GM18511 (cell line): ENCODE data around the gene TMEM158.

Experiments used
- ATAC-seq: cut with Tn5 transposase; IDR thresholded peaks from one replicate; pipeline ENCODE4 v1.9.1; 2021; ENCODE audit warnings: mild to moderate bottlenecking, moderate library complexity; ENCODE audit not compliant: unreplicated experiment

Gene TMEM158

GRCh38 chr3:45234250-45234649, 8.2 kb upstream of the TMEM158 start:
- ATAC-seq: no peak

GRCh38 chr3:45232521-45232920, 6.4 kb upstream of the TMEM158 start:
- no peak for ATAC-seq

GRCh38 chr3:45227946-45228345, 1.9 kb upstream of the TMEM158 start:
- ATAC-seq: no peak

- ATAC-seq: no peak
Observed at GRCh38 chr3:45227071-45227820, 1.2 kb upstream of the TMEM158 start.

- peak; percentile 42 for ATAC-seq
Observed at GRCh38 chr3:45225465-45226205, 452 bp downstream of the TMEM158 start.

GRCh38 chr3:45224824-45225464, 1.1 kb downstream of the TMEM158 start:
- ATAC-seq: peak; percentile 45

- ATAC-seq: no peak
Observed at GRCh38 chr3:45223889-45224727, 2.0 kb downstream of the TMEM158 start.

- no peak for ATAC-seq
Observed at GRCh38 chr3:45219694-45220093, 6.4 kb downstream of the TMEM158 start.

GRCh38 chr3:45218578-45219390, 7.3 kb downstream of the TMEM158 start:
- no peak for ATAC-seq

GRCh38 chr3:45216021-45216609, 10.0 kb downstream of the TMEM158 start:
- no peak for ATAC-seq

- no peak for ATAC-seq
Observed at GRCh38 chr3:45215466-45215865, 10.6 kb downstream of the TMEM158 start.

GRCh38 chr3:45214061-45214680, 11.9 kb downstream of the TMEM158 start:
- no peak for ATAC-seq

- no peak for ATAC-seq
Observed at GRCh38 chr3:45212095-45212468, 14.0 kb downstream of the TMEM158 start.

GRCh38 chr3:45211466-45212094, 14.5 kb downstream of the TMEM158 start:
- ATAC-seq: no peak

- ATAC-seq: no peak
Observed at GRCh38 chr3:45210308-45211041, 15.6 kb downstream of the TMEM158 start.

GRCh38 chr3:45209526-45209925, 16.6 kb downstream of the TMEM158 start:
- no peak for ATAC-seq

- ATAC-seq: no peak
Observed at GRCh38 chr3:45208586-45208985, 17.5 kb downstream of the TMEM158 start.

- no peak for ATAC-seq
Observed at GRCh38 chr3:45207446-45207845, 18.6 kb downstream of the TMEM158 start.
